ENCODE data around the gene TRIM13. TPM values are rescaled to one million over a fixed set of nuclear protein-coding genes. Genes with fewer than 3 reads are reported as not detected.
"Not testable (repeated sequence)": the region's sequence is repeated elsewhere in the genome, so short reads cannot be mapped to it uniquely, and the experiment has no call there.

Gene TRIM13
- total RNA-seq, 1 experiment from 2014 or later: 45.4 TPM

- H3K4ac ChIP-seq (ENCODE audit: low read depth, low read length): no peak overlapping the region
- Mint-ChIP-seq H3K36me3 (ENCODE audit: insufficient read depth in 1 of 3, low read depth in 3 of 3) (peaks cover 0 to 19% (median 4%) of the 10 kb centered on the region in 3 experiments; a peak in 3 of 7 replicates), H3K27ac (no peak overlapping the region), H3K27me3 (ENCODE audit: low read depth) (no peaks in the 10 kb centered on the region), H3K4me1 (no peaks in the 10 kb centered on the region), H3K4me3 (no peak overlapping the region), H3K9me3 (no peaks in the 10 kb centered on the region)
- no peak overlapping the region for H4K5ac ChIP-seq (ENCODE audit: insufficient read length, low read depth, low read length)
- H4K8ac ChIP-seq (replicated peaks; ENCODE audit: insufficient read length, low read depth, low read length): no peak overlapping the region
- no peak overlapping the region for H3K9ac ChIP-seq (ENCODE audit: extremely low read depth, insufficient read length, low read length)
- H2BK12ac ChIP-seq (ENCODE audit: insufficient read length, low read depth, low read length): no peak overlapping the region
- H2AK5ac ChIP-seq (ENCODE audit: insufficient read length, low read length): no peak overlapping the region
- H3K27ac ChIP-seq (ENCODE audit: insufficient read length, low read depth, low read length): no peak overlapping the region
- no peak overlapping the region for H2BK120ac ChIP-seq (ENCODE audit: low read depth, low read length, poor library complexity, severe bottlenecking)
- no peaks in the 10 kb centered on the region for H3K23me2 ChIP-seq (ENCODE audit: insufficient read length, low read depth, low read length, poor library complexity, severe bottlenecking)
- TF ChIP-seq CTCF (conservative IDR thresholded peaks at IDR 0.05): no peak
- H3K18ac ChIP-seq (ENCODE audit: insufficient read length, low read depth, low read length): no peak overlapping the region
- H3K56ac ChIP-seq (ENCODE audit: insufficient read length, low read depth, low read length): no peak overlapping the region
- H3T11ph ChIP-seq (ENCODE audit: low read length): no peak overlapping the region
- no peak for DNase-seq
- no peak overlapping the region for H3K14ac ChIP-seq (ENCODE audit: insufficient read depth, low read length)
- no peaks in the 10 kb centered on the region for H3K4me1 ChIP-seq (ENCODE audit: insufficient read depth, low read length)
- no peaks in the 10 kb centered on the region for H3K9me3 ChIP-seq (ENCODE audit: control insufficient read depth, low read depth, low read length)
- no peaks in the 10 kb centered on the region for H3K27me3 ChIP-seq (ENCODE audit: insufficient read depth, low read length)
- no peaks in the 10 kb centered on the region for H3K79me1 ChIP-seq (ENCODE audit: insufficient read depth, low read depth, low read length, poor library complexity, severe bottlenecking)
- no peak overlapping the region for H2BK15ac ChIP-seq (ENCODE audit: low read depth, low read length)
- H2AFZ ChIP-seq (ENCODE audit: low read length): no peak overlapping the region
- no peak overlapping the region for H2BK5ac ChIP-seq (ENCODE audit: insufficient read length, low read length)
- H2BK20ac ChIP-seq (ENCODE audit: low read depth, low read length, poor library complexity, severe bottlenecking): no peak overlapping the region
- H4K91ac ChIP-seq (ENCODE audit: insufficient read length, low read depth, low read length): no peak overlapping the region
- no peaks in the 10 kb centered on the region for H4K20me1 ChIP-seq (ENCODE audit: control insufficient read depth, insufficient read depth, insufficient read length)
- WGBS (ENCODE audit: extremely low coverage, insufficient read length, low lambda C conversion rate): no CpG with 5 or more reads among the region's 1 CpG
- H3K4me2 ChIP-seq (ENCODE audit: insufficient read depth, insufficient read length, low read length): no peak overlapping the region
- H3K23ac ChIP-seq (ENCODE audit: insufficient read length, low read depth, low read length): no peak overlapping the region
- no peaks in the 10 kb centered on the region for H3K79me2 ChIP-seq (ENCODE audit: insufficient read depth, low read length)
These were observed 63.9 kb downstream of the TRIM13 start for GRCh38 chr13:50060718-50061117.

- H3K4me3 Mint-ChIP-seq; H2BK5ac ChIP-seq (ENCODE audit: insufficient read length, low read length); H3K4ac ChIP-seq (ENCODE audit: low read depth, low read length); H3K14ac ChIP-seq (ENCODE audit: insufficient read depth, low read length); H3K9ac ChIP-seq (ENCODE audit: extremely low read depth, insufficient read length, low read length); H3K27ac ChIP-seq (ENCODE audit: insufficient read length, low read depth, low read length); H3K23ac ChIP-seq (ENCODE audit: insufficient read length, low read depth, low read length); H3K4me1 ChIP-seq (ENCODE audit: insufficient read depth, low read length); H3K27me3 Mint-ChIP-seq (ENCODE audit: low read depth); H3K56ac ChIP-seq (ENCODE audit: insufficient read length, low read depth, low read length); H2AFZ ChIP-seq (ENCODE audit: low read length); H3K4me1 Mint-ChIP-seq; H4K8ac ChIP-seq (replicated peaks; ENCODE audit: insufficient read length, low read depth, low read length); H2BK20ac ChIP-seq (ENCODE audit: low read depth, low read length, poor library complexity, severe bottlenecking); H4K91ac ChIP-seq (ENCODE audit: insufficient read length, low read depth, low read length); H3K79me2 ChIP-seq (ENCODE audit: insufficient read depth, low read length); H3K27me3 ChIP-seq (ENCODE audit: insufficient read depth, low read length); H4K5ac ChIP-seq (ENCODE audit: insufficient read length, low read depth, low read length); H3K9me3 Mint-ChIP-seq; H3K23me2 ChIP-seq (ENCODE audit: insufficient read length, low read depth, low read length, poor library complexity, severe bottlenecking); H2BK120ac ChIP-seq (ENCODE audit: low read depth, low read length, poor library complexity, severe bottlenecking); H4K20me1 ChIP-seq (ENCODE audit: control insufficient read depth, insufficient read depth, insufficient read length); H3T11ph ChIP-seq (ENCODE audit: low read length); H3K9me3 ChIP-seq (ENCODE audit: control insufficient read depth, low read depth, low read length); H2BK15ac ChIP-seq (ENCODE audit: low read depth, low read length); H2AK5ac ChIP-seq (ENCODE audit: insufficient read length, low read length); H3K4me2 ChIP-seq (ENCODE audit: insufficient read depth, insufficient read length, low read length); H3K27ac Mint-ChIP-seq; H3K18ac ChIP-seq (ENCODE audit: insufficient read length, low read depth, low read length); H3K79me1 ChIP-seq (ENCODE audit: insufficient read depth, low read depth, low read length, poor library complexity, severe bottlenecking); DNase-seq; H2BK12ac ChIP-seq (ENCODE audit: insufficient read length, low read depth, low read length): not testable (repeated sequence)
- peaks cover under 1 to 32% (median 4%) of the 10 kb centered on the region in 3 experiments; a peak in 4 of 7 replicates for H3K36me3 Mint-ChIP-seq (ENCODE audit: insufficient read depth in 1 of 3, low read depth in 3 of 3)
- WGBS (ENCODE audit: extremely low coverage, insufficient read length, low lambda C conversion rate): no CpG with 5 or more reads among the region's 7 CpGs
These were observed 65.5 kb downstream of the TRIM13 start for GRCh38 chr13:50062336-50062735.
